ENCODE results near the gene ALDH6A1. TPM values are rescaled to one million over a fixed set of nuclear protein-coding genes. Genes with fewer than 3 reads are reported as not detected.

The ALDH6A1 gene
- total and polyA plus RNA-seq, 2 of the 13 experiments (the other 11 are each of a cell fraction or from before 2014, with no cell fraction given), result 26.9 to 49.9 TPM

DNA sequence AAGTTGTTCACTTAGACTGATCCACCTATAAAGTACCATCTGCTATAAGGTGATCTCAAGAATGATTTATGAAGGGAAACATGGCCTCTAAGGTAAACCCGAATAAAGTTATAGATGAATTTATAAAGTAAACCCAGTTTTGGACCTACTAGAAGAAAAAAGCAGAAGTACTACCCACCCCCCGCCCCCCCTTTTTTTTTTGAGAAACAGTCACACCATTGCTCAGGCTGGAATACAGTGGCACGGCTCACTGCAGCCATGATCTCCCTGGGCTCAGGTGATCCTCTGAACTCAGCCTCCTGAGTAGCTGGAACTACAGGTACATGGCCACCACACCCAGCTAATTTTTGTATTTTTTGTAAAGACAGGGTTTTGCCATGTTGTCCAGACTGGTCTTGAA, 69.1 kb downstream of the ALDH6A1 start:
- no peak overlapping the region for H3K4me2 ChIP-seq (ENCODE audit: low read depth, low read length)
- peak overlapping the region; percentile 57 for H3K27ac ChIP-seq (ENCODE audit: extremely low read length, insufficient read depth, low read length)
- no peak for TF ChIP-seq ZNF124 (CRISPR knock-in tag; IDR thresholded peaks at IDR 0.05)
- TF ChIP-seq SP2 (CRISPR knock-in tag; IDR thresholded peaks at IDR 0.05), result no peak
- no peak for TF ChIP-seq TFDP1 (CRISPR knock-in tag; IDR thresholded peaks at IDR 0.05; ENCODE audit: borderline replicate concordance)
- TF ChIP-seq SIX1 (CRISPR knock-in tag; IDR thresholded peaks at IDR 0.05; ENCODE audit: borderline replicate concordance), result no peak
- TF ChIP-seq XBP1 (CRISPR knock-in tag; IDR thresholded peaks at IDR 0.05), result no peak
- TF ChIP-seq ZNF501 (CRISPR knock-in tag; IDR thresholded peaks at IDR 0.05), result no peak
- no peak for TF ChIP-seq ARNT2 (CRISPR knock-in tag; IDR thresholded peaks at IDR 0.05; ENCODE audit: low read depth)
- no peak for TF ChIP-seq ZNF431 (CRISPR knock-in tag; IDR thresholded peaks at IDR 0.05; ENCODE audit: borderline replicate concordance, low read depth)
- TF ChIP-seq, protein P1, sequence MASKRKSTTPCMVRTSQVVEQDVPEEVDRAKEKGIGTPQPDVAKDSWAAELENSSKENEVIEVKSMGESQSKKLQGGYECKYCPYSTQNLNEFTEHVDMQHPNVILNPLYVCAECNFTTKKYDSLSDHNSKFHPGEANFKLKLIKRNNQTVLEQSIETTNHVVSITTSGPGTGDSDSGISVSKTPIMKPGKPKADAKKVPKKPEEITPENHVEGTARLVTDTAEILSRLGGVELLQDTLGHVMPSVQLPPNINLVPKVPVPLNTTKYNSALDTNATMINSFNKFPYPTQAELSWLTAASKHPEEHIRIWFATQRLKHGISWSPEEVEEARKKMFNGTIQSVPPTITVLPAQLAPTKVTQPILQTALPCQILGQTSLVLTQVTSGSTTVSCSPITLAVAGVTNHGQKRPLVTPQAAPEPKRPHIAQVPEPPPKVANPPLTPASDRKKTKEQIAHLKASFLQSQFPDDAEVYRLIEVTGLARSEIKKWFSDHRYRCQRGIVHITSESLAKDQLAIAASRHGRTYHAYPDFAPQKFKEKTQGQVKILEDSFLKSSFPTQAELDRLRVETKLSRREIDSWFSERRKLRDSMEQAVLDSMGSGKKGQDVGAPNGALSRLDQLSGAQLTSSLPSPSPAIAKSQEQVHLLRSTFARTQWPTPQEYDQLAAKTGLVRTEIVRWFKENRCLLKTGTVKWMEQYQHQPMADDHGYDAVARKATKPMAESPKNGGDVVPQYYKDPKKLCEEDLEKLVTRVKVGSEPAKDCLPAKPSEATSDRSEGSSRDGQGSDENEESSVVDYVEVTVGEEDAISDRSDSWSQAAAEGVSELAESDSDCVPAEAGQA (IDR thresholded peaks at IDR 0.05; ENCODE audit: low read depth), result no peak
- TF ChIP-seq, protein P1 (CRISPR knock-in tag; IDR thresholded peaks at IDR 0.05; ENCODE audit: borderline replicate concordance), result no peak
- TF ChIP-seq ZFP62 (CRISPR knock-in tag; IDR thresholded peaks at IDR 0.05), result no peak
- TF ChIP-seq NR2C2 (CRISPR knock-in tag; IDR thresholded peaks at IDR 0.05; ENCODE audit: borderline replicate concordance), result no peak
- no peak for TF ChIP-seq ZNF264 (CRISPR knock-in tag; IDR thresholded peaks at IDR 0.05)
- TF ChIP-seq PRPF4 (IDR thresholded peaks at IDR 0.05; ENCODE audit: low read depth, low read length, poor library complexity, severe bottlenecking), result no peak
- in situ Hi-C loops (cut with HindIII; ENCODE audit: extremely low pct_ligation_motif_present, low pct_unique_long_range_greater_than_20kb) (loop anchor here (5.0 kb wide), 1 partner anchor 63 kb away; the partner anchor contains the start of genes COQ6 and FAM161B), intact Hi-C loops (cut with micrococcal nuclease; ENCODE audit: unreplicated experiment) (no loop called here)
- no peak for FAIRE-seq
- no peak overlapping the region for H3K9ac ChIP-seq (ENCODE audit: insufficient read depth, low read depth, low read length)
- WGBS (ENCODE audit: low lambda C conversion rate), result 76% methylated on average over 3 of the region's 3 CpGs
- H2AFZ ChIP-seq (ENCODE audit: low read length), result no peak overlapping the region
- H3K27me3 ChIP-seq (ENCODE audit: control insufficient read depth in 1 of 2, insufficient read depth in 2 of 2, low read length in 2 of 2), result no peaks in the 10 kb centered on the region
- ChIA-PET CTCF (ENCODE audit: low intra/inter-chr PET ratio, low total read pairs) (no interaction called here), POLR2A (interaction anchor here (2.4 to 3.2 kb wide), 2 partner anchors 18 to 65 kb away, joined by 9 to 56 read pairs; partner anchors contain the start of genes COQ6 and FAM161B)
- H3K4me3 ChIP-seq (replicated peaks in 1 of 3; ENCODE audit: insufficient read depth in 1 of 3, low read depth in 2 of 3, low read length in 3 of 3), result no peak overlapping the region
- H3K36me3 ChIP-seq (replicated peaks in 1 of 2; ENCODE audit: control insufficient read depth in 1 of 2, insufficient read depth in 2 of 2, low read length in 2 of 2), result peaks cover 3% of the 10 kb centered on the region in 2 experiments; a peak in 2 of 5 replicates
- H3K79me2 ChIP-seq (ENCODE audit: insufficient read depth, low read length), result peaks cover 19% of the 10 kb centered on the region
- no TSS peak for BruUV-seq (replicated peaks)
- no peak for DNase-seq (ENCODE audit: low spot score)
- no peak for ATAC-seq
- H3K4me1 ChIP-seq (ENCODE audit: insufficient read depth, low read length), result peaks cover 60% of the 10 kb centered on the region
- H3K9me3 ChIP-seq (ENCODE audit: low read length), result no peaks in the 10 kb centered on the region
- H4K20me1 ChIP-seq (ENCODE audit: insufficient read depth, low read length), result no peaks in the 10 kb centered on the region

Measured in HepG2 (cell line).